GM23338 (cell line): Measurements from ENCODE around the gene RAC2.

ENCODE experiments used
- CREB1 ChIP-seq: fragments of 250-450 bp; sonication (Bioruptor Pico); IDR thresholded peaks from 2 replicates; pipeline ENCODE4 v1.5.0; 2020; ENCODE audit warnings: low read depth, mild to moderate bottlenecking, moderate library complexity
- CTCF ChIP-seq, 2 experiments: fragments of 200-600 bp in 1 of 2; sonication (generic) in 1 of 2; conservative IDR thresholded peaks; 2 replicates each; pipeline versions ENCODE4 v1.5.1 to v1.6.1; 2016 to 2017; ENCODE audit warnings: antibody characterized with exemption in 2 of 2, low read depth in 2 of 2, mild to moderate bottlenecking in 2 of 2, moderate library complexity in 1 of 2
- ETS1 ChIP-seq: IDR thresholded peaks from 2 replicates; pipeline ENCODE4 v1.6.1; 2016; ENCODE audit warnings: antibody characterized with exemption
- EZH2 ChIP-seq: fragments of 200-600 bp; sonication (generic); IDR thresholded peaks from one replicate; pipeline ENCODE4 v1.8.0; 2017; ENCODE audit warnings: antibody characterized with exemption, mild to moderate bottlenecking, low read depth; ENCODE audit not compliant: unreplicated experiment
- EZH2phosphoT487 ChIP-seq: fragments of 200-600 bp; sonication (generic); IDR thresholded peaks from one replicate; pipeline ENCODE4 v1.8.1; 2018; ENCODE audit warnings: antibody characterized with exemption; ENCODE audit not compliant: unreplicated experiment
- JUNB ChIP-seq: IDR thresholded peaks from one replicate; pipeline ENCODE4 v1.6.1; 2016; ENCODE audit warnings: antibody characterized with exemption; ENCODE audit not compliant: unreplicated experiment
- POLR2AphosphoS5 ChIP-seq: IDR thresholded peaks from 2 replicates; pipeline ENCODE4 v1.6.1; 2016; ENCODE audit warnings: antibody characterized with exemption, low read depth
- REST ChIP-seq: IDR thresholded peaks from one replicate; pipeline ENCODE4 v1.6.1; 2018; ENCODE audit warnings: antibody characterized with exemption; ENCODE audit not compliant: unreplicated experiment
- ZNF114 ChIP-seq: fragments of 250-450 bp; sonication (Bioruptor Pico); IDR thresholded peaks from 2 replicates; pipeline ENCODE4 v1.5.0; 2020; ENCODE audit warnings: mild to moderate bottlenecking, moderate library complexity
- ZNF462 ChIP-seq: fragments of 250-450 bp; sonication (Bioruptor Pico); IDR thresholded peaks from 2 replicates; pipeline ENCODE4 v1.5.0; 2020; ENCODE audit warnings: mild to moderate bottlenecking, moderate library complexity

GRCh38 chr22:37176464-37177061, 67.5 kb downstream of the RAC2 start:
- no peak for TF ChIP-seq CREB1 (CRISPR knock-in tag)
- TF ChIP-seq REST, result no peak
- no peak for TF ChIP-seq POLR2AphosphoS5
- no peak for TF ChIP-seq CTCF (conservative IDR thresholded peaks at IDR 0.05; ENCODE audit: low read depth in 2 of 2)
- no peak for TF ChIP-seq EZH2
- TF ChIP-seq EZH2phosphoT487, result no peak
- TF ChIP-seq JUNB, result no peak
- no peak for TF ChIP-seq ZNF462
- no peak for TF ChIP-seq ZNF114
- TF ChIP-seq ETS1, result no peak
